ENCODE results near the gene EGLN2.
"Not testable (repeated sequence)": the region's sequence is repeated elsewhere in the genome, so short reads cannot be mapped to it uniquely, and the experiment has no call there.

The EGLN2 gene

GRCh38 chr19:40813182-40813581 is 14.2 kb downstream of the EGLN2 start:
- FAIRE-seq, result no peak
- DNase-seq (ENCODE audit: insufficient read length, low spot score), result no peak

- DNase-seq (ENCODE audit: insufficient read length, low spot score), result no peak
- FAIRE-seq, result no peak
These were observed 16.2 kb downstream of the EGLN2 start for GRCh38 chr19:40815223-40815622.

- not testable (repeated sequence) for FAIRE-seq; DNase-seq (ENCODE audit: insufficient read length, low spot score)
These were observed 19.7 kb downstream of the EGLN2 start for GRCh38 chr19:40818480-40819399.

GRCh38 chr19:40819479-40820234 is 20.7 kb downstream of the EGLN2 start:
- DNase-seq (ENCODE audit: insufficient read length, low spot score); FAIRE-seq: not testable (repeated sequence)

- DNase-seq (ENCODE audit: insufficient read length, low spot score) (no peak), FAIRE-seq (no peak)
These were observed 23.2 kb downstream of the EGLN2 start for GRCh38 chr19:40822161-40822560.

GRCh38 chr19:40822704-40823553 is 23.9 kb downstream of the EGLN2 start:
- not testable (repeated sequence) for DNase-seq (ENCODE audit: insufficient read length, low spot score); FAIRE-seq

GRCh38 chr19:40824916-40825315 is 25.9 kb downstream of the EGLN2 start:
- not testable (repeated sequence) for DNase-seq (ENCODE audit: insufficient read length, low spot score); FAIRE-seq

- peak; percentile 91 for FAIRE-seq
- not testable (repeated sequence) for DNase-seq (ENCODE audit: insufficient read length, low spot score)
These were observed 26.6 kb downstream of the EGLN2 start for GRCh38 chr19:40825460-40826095.

GRCh38 chr19:40826312-40826698 is 27.3 kb downstream of the EGLN2 start:
- FAIRE-seq, result not testable (repeated sequence)

GRCh38 chr19:40826699-40827385 is 27.9 kb downstream of the EGLN2 start:
- FAIRE-seq, result peak; percentile 98
- not testable (repeated sequence) for DNase-seq (ENCODE audit: insufficient read length, low spot score)

More at GRCh38 chr19:40826312-40826698, 27.3 kb downstream of the EGLN2 start:
- DNase-seq (ENCODE audit: insufficient read length, low spot score), result not testable (repeated sequence)

GRCh38 chr19:40827386-40828247 is 28.6 kb downstream of the EGLN2 start:
- DNase-seq (ENCODE audit: insufficient read length, low spot score) (no peak), FAIRE-seq (no peak)

GRCh38 chr19:40829205-40829604 is 30.2 kb downstream of the EGLN2 start:
- FAIRE-seq, result no peak

GRCh38 chr19:40830741-40831140 is 31.8 kb downstream of the EGLN2 start:
- not testable (repeated sequence) for DNase-seq (ENCODE audit: insufficient read length, low spot score); FAIRE-seq

More at GRCh38 chr19:40829205-40829604, 30.2 kb downstream of the EGLN2 start:
- DNase-seq (ENCODE audit: insufficient read length, low spot score), result no peak

- FAIRE-seq, result peak; percentile 66
- DNase-seq (ENCODE audit: insufficient read length, low spot score), result peak; percentile 80
These were observed 32.8 kb downstream of the EGLN2 start for GRCh38 chr19:40831502-40832430.

GRCh38 chr19:40832431-40832790 is 33.4 kb downstream of the EGLN2 start:
- FAIRE-seq; DNase-seq (ENCODE audit: insufficient read length, low spot score): not testable (repeated sequence)

- not testable (repeated sequence) for FAIRE-seq; DNase-seq (ENCODE audit: insufficient read length, low spot score)
These were observed 34.9 kb downstream of the EGLN2 start for GRCh38 chr19:40833728-40834533.
